NCI-H82 treated with DMSO at 0.1 percent for 48 hours (cell line): ENCODE results near the gene MOCS3.

Source experiments
- DNase-seq: peaks from one replicate; lab custom pipeline; 2025; ENCODE audit not compliant: unreplicated experiment; lab: John Stamatoyannopoulos, UW

Gene MOCS3

GRCh38 chr20:50981714-50982048 is 23.1 kb downstream of the MOCS3 start:
- no peak for DNase-seq

GRCh38 chr20:50982363-50982762 is 23.7 kb downstream of the MOCS3 start:
- DNase-seq: no peak

- no peak for DNase-seq
Observed at GRCh38 chr20:50983321-50983720, 24.7 kb downstream of the MOCS3 start.

DNA sequence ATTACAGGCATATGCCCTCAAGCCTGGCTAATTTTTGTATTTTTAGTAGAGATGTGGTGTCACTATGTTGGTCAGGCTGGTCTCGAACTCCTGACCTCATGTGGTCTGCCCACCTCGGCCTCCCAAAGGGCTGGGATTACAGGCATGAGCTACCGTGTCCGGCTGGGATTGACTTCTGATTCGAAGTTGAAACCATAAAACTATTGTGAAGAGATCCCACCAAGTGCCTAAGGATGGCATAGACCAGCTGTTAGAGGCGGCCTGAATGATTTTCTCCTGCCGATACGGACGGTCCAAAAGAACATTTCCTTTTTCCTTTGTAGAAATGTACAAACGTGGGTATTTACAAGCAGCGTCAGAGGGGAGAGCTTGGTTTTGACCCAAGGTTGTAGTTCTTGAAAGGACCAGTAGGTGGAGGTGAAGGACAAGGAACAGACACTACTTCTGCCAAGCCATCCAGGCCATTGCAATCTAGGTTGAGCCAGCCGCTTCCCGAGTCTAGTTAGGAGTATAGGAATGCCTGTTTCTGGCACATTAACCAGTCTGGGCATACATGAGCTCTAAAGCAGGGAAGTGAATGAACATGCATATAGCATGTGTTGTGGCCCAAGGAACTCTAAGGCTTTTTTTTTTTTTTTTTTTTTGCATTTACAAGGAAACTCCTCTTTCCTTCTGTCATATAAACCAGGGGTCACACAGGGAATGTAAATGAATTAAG is 29.0 kb downstream of the MOCS3 start:
- peak; percentile 77 for DNase-seq

- no peak for DNase-seq
Observed at GRCh38 chr20:50991076-50991475, 32.5 kb downstream of the MOCS3 start.

GRCh38 chr20:50992336-50992732 is 33.7 kb downstream of the MOCS3 start:
- no peak for DNase-seq

- DNase-seq: peak; percentile 20
Observed at GRCh38 chr20:50992733-50993457, 34.3 kb downstream of the MOCS3 start.

DNA sequence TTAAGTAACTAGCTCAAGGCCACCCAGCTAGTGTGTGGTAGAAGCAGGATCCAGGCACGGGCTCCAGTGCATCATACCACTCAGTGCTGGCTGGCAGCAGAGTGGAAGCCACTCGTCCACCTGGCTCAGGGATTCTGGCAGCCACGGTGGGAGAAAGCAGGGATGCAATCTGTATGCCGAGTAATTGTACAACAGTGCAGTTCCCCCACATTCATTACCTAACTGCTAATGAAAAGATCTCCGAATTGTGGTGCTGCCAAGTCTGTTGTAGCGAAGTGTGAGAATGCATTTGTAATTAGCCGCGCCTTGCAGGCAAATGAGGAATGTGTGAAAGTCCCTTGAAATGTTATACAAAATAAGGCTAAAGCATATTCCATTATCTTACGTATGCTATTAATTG is 35.3 kb downstream of the MOCS3 start:
- DNase-seq: no peak

- no peak for DNase-seq
Observed at GRCh38 chr20:50995506-50995905, 36.9 kb downstream of the MOCS3 start.

- DNase-seq: no peak
Observed at GRCh38 chr20:50996901-50997865, 38.6 kb downstream of the MOCS3 start.

DNA sequence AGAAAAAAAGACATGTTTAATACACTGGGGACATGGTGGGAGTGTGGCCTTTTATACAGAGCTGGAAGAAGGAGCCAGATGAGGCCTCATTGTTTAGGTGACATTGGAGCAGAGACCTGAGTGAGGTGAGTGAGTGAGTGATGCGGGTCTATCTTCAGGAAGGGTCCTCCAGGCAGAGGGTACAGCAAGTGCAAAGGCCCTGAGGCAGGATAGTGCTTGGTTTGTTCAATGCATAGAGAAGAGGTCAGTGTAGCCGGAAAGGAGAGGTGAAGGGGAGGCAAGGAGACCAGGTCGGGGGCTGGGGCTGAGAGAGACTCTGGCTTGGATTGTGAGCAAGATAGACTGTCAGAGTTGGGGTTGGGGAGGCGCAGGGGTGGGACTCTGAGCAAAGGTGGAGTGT is 40.7 kb downstream of the MOCS3 start:
- no peak for DNase-seq

- no peak for DNase-seq
Observed at GRCh38 chr20:51001430-51002265, 43.0 kb downstream of the MOCS3 start.

- no peak for DNase-seq
Observed at GRCh38 chr20:51002633-51003032, 44.0 kb downstream of the MOCS3 start.

DNA sequence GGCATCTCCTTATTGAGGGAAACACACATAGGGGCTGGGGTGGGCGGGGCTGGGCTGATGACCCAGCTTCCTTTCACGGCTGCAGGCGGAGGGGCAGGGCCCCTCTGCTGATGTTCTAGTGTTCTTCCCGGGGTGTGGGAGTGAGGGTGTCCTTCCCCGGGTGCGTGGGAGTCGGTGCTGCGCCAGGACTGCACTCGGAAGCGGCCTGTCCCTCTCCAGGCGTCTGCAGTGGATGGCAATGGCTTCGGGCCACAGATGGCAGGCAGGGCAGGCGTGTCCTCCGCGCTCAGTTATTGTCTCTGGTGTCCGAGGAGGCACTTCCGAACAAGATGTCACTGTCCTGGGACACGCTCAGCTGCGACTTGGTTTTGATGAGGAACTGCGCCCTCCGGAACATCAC is 45.1 kb downstream of the MOCS3 start:
- DNase-seq: no peak

DNA sequence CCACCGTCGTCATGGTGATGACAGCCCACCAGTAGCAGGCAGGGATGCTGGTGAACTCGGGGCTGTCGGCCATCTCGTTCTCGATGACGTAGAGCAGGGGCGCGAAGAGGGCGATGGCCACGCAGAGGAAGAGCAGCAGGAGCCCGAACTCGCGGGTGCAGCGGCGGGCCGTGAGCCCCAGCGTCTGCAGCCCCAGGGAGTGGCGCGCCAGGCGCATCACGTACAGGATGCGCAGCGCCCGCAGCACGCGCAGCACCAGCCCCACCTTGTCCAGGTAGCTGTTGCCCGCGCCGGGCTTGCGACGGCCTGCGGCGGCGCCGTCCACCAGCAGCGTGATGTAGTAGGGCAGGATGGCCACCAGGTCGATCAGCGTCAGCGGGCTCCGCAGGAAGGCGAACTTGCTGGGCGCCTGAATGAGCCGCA is 45.7 kb downstream of the MOCS3 start:
- DNase-seq: no peak

DNA sequence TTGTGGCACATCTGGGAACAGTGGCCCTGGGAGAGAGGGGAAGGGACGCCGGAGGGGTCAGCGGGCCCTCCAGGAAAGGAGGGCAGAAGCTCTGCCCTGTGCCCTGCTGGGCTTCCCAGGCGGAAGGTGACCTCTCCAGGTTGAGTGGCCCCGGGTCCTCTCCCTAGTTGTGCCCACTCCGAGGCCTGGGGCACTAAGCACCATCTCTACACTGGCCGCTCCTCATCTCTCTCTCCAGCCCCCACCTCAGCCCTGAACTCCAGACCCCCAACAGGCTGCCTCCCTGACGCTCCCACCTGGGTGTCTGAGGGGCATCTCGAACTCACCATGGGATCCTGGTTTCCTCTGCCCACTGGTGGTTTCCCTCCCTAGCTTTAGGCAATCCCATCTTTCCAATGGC is 46.2 kb downstream of the MOCS3 start:
- DNase-seq: no peak

GRCh38 chr20:51005214-51005613 is 46.6 kb downstream of the MOCS3 start:
- no peak for DNase-seq

- DNase-seq: no peak
Observed at GRCh38 chr20:51008718-51009117, 50.1 kb downstream of the MOCS3 start.

DNA sequence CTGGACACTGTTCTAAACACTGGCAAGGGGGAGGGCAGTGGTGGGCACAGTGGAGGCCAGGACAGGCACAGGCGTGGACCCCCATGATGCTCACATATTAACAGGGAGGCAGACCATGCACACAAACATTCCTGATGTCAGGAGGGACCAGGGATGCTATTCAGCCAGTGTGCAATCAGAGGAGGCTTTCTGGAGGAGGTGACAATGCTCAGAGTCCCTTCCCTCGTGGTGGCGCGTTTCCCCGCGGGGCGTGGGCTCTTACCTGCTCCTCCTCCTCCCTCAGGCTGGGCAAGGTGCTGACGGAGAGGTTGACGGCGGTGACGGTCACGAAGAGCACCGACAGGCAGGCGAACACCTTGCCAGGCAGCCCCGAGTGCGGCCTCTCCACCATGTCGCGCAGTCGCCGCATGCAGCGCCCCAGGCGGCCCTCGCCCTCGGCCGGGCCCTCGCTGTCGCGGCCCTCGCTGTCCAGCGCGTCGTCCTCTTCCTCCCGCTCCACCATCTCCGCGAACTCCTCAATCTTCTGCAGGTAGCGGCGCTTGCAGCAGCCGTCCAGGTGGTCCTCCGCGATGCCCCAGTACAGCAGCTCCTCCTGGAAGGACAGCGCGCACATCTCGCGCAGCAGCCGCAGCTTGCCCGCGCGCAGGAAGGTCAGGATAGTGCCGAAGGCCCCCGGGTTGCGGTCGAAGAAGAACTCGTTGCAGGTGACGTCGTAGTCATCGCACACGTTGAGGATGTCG is 50.9 kb downstream of the MOCS3 start:
- no peak for DNase-seq

- no peak for DNase-seq
Observed at GRCh38 chr20:51010043-51010365, 51.4 kb downstream of the MOCS3 start.
